C4-2B (cell line): ENCODE results near the gene IKZF4.
A peak's percentile ranks its signal among the peaks of the same experiment; 100 is the strongest.

ENCODE experiments used
- H3K27ac ChIP-seq: fragments of 450-650 bp; 2 replicates; pipeline ENCODE4 v1.5.1; 2017
- CTCF ChIP-seq: fragments of 450-650 bp; conservative IDR thresholded peaks from 2 replicates; pipeline ENCODE4 v1.5.1; 2017; ENCODE audit warnings: mild to moderate bottlenecking
- ZFX ChIP-seq: fragments of 450-650 bp; IDR thresholded peaks from 2 replicates; pipeline ENCODE4 v1.6.1; 2017

Gene IKZF4

GRCh38 chr12:56034586-56035332 is 13.9 kb downstream of the IKZF4 start:
- no peak overlapping the region for H3K27ac ChIP-seq
- no peak for TF ChIP-seq ZFX
- no peak for TF ChIP-seq CTCF

GRCh38 chr12:56037161-56037560 is 16.3 kb downstream of the IKZF4 start:
- TF ChIP-seq CTCF: no peak
- no peak for TF ChIP-seq ZFX
- H3K27ac ChIP-seq: no peak overlapping the region

- TF ChIP-seq CTCF (no peak), ZFX (no peak)
- no peak overlapping the region for H3K27ac ChIP-seq
Measured at GRCh38 chr12:56038022-56038655, 17.3 kb downstream of the IKZF4 start.

- TF ChIP-seq ZFX: no peak
- TF ChIP-seq CTCF: no peak
- H3K27ac ChIP-seq: peak overlapping the region; percentile 95
Measured at GRCh38 chr12:56040151-56040550, 19.3 kb downstream of the IKZF4 start.

- peak overlapping the region; percentile 95 for H3K27ac ChIP-seq
- no peak for TF ChIP-seq ZFX
- no peak for TF ChIP-seq CTCF
Measured at GRCh38 chr12:56040963-56041551, 20.2 kb downstream of the IKZF4 start.

- TF ChIP-seq CTCF (peak; percentile 84), ZFX (peak; percentile 59)
- H3K27ac ChIP-seq: peak within 1 kb of the TSS; percentile 95
Measured at GRCh38 chr12:56041552-56042429, 20.9 kb downstream of the IKZF4 start, which contains the start of gene RPS26. TSS of gene RPS26 (plus strand) at chr12:56041918. CDS start at chr12:56042167, 249 bp downstream.
